NK-92 (cell line): ENCODE data around the gene CAMK2B.

Experiments used
- DNase-seq: peaks from one replicate; lab custom pipeline; 2025; ENCODE audit not compliant: unreplicated experiment; lab: John Stamatoyannopoulos, UW

The CAMK2B gene

GRCh38 chr7:44275957-44276570 is 49.3 kb downstream of the CAMK2B start:
- DNase-seq = no peak

- no peak for DNase-seq
These were observed 50.2 kb downstream of the CAMK2B start for GRCh38 chr7:44275146-44275545.

GRCh38 chr7:44274623-44274975 is 50.8 kb downstream of the CAMK2B start:
- no peak for DNase-seq

- no peak for DNase-seq
These were observed 51.4 kb downstream of the CAMK2B start for GRCh38 chr7:44273681-44274622.

- no peak for DNase-seq
These were observed 52.4 kb downstream of the CAMK2B start for GRCh38 chr7:44272981-44273380.

- DNase-seq = no peak
These were observed 52.9 kb downstream of the CAMK2B start for GRCh38 chr7:44272456-44272855.

GRCh38 chr7:44269943-44270493 is 55.4 kb downstream of the CAMK2B start:
- no peak for DNase-seq

GRCh38 chr7:44269417-44269816 is 56.0 kb downstream of the CAMK2B start:
- DNase-seq = no peak

- no peak for DNase-seq
These were observed 56.7 kb downstream of the CAMK2B start for GRCh38 chr7:44268671-44269070.

- DNase-seq = no peak
These were observed 57.5 kb downstream of the CAMK2B start for GRCh38 chr7:44267719-44268421.

- no peak for DNase-seq
These were observed 58.2 kb downstream of the CAMK2B start for GRCh38 chr7:44267178-44267577.

GRCh38 chr7:44266526-44266925 is 58.9 kb downstream of the CAMK2B start:
- no peak for DNase-seq

- no peak for DNase-seq
These were observed 59.7 kb downstream of the CAMK2B start for GRCh38 chr7:44265728-44266127.

GRCh38 chr7:44264221-44264931 is 61.0 kb downstream of the CAMK2B start:
- no peak for DNase-seq

- DNase-seq = no peak
These were observed 61.9 kb downstream of the CAMK2B start for GRCh38 chr7:44263326-44264082.

GRCh38 chr7:44262031-44262430 is 63.4 kb downstream of the CAMK2B start:
- no peak for DNase-seq

GRCh38 chr7:44261240-44261639 is 64.2 kb downstream of the CAMK2B start:
- no peak for DNase-seq

- DNase-seq = no peak
These were observed 65.6 kb downstream of the CAMK2B start for GRCh38 chr7:44259547-44260457.

GRCh38 chr7:44258865-44259546 is 66.4 kb downstream of the CAMK2B start:
- DNase-seq = no peak
